GM19463 (cell line): ENCODE results near the gene GTPBP6.
A peak's percentile ranks its signal among the peaks of the same experiment; 100 is the strongest.
"Not testable (repeated sequence)": the region's sequence is repeated elsewhere in the genome, so short reads cannot be mapped to it uniquely, and the experiment has no call there.

Experiments used
- ATAC-seq: cut with Tn5 transposase; IDR thresholded peaks from one replicate; pipeline ENCODE4 v1.9.1; 2021; ENCODE audit warnings: mild to moderate bottlenecking, moderate library complexity; ENCODE audit not compliant: unreplicated experiment

GTPBP6 gene

DNA sequence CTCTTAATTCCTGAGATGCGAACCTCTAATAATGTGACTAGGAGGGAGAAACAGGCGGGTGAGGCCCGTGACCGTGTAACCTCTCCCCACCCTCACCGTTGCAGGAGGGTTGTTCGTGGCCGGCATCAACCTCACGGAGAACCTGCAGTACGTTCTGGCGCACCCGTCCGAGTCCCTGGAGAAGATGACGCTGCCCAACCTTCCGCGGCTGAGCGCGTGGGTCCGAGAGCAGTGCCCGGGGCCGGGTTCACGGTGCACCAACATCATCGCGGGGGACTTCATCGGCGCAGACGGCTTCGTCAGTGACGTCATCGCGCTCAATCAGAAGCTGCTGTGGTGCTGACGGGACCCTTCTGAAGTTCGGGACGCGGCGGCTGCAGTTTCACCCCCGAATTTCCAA, 19.6 kb downstream of the GTPBP6 start:
- ATAC-seq, result no peak

- ATAC-seq, result no peak
Measured at GRCh38 chrX:295136-295535, 23.5 kb downstream of the GTPBP6 start.

DNA sequence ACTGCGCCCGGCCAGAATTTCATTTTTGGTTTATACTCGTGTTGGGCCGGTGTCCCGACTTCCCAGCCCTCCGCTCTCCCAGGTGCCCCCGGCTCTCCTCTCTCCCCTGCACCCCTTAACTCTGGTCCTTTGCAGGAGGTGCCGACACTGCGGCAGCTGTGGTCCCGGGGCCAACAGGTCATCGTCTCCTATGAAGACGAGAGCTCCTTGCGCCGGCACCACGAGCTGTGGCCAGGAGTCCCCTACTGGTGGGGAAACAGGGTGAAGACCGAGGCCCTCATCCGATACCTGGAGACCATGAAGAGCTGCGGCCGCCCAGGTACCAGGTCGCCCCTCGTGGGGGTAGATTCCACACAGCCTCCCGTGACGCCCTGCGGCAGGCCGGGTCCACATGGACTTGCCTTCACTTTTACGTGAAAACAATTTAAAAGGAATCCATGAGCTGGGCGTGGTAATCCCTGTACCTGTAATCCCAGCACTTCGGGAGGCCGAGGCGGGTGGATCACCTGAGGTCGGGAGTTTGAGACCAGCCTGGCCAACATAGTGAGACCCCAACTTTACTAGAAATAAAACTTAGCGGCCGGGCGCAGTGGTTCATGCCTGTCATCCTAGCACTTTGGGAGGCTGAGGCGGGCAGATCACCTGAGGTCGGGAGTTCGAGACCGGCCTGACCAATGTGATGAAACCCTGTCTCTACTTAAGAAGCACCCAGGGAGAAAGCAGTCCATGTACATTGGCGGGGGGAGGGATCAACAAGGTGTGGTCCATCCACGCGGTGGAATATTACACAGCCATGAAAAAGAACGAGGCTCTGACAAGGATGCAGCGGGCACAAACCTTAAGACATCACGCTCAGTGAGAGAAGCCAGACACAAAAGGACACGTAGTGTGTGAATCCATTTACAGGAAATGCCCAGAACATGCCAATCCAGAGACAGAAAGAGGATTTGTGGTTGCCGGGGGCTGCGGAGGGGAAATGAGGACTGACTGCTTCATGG, 25.4 kb downstream of the GTPBP6 start:
- no peak for ATAC-seq

DNA sequence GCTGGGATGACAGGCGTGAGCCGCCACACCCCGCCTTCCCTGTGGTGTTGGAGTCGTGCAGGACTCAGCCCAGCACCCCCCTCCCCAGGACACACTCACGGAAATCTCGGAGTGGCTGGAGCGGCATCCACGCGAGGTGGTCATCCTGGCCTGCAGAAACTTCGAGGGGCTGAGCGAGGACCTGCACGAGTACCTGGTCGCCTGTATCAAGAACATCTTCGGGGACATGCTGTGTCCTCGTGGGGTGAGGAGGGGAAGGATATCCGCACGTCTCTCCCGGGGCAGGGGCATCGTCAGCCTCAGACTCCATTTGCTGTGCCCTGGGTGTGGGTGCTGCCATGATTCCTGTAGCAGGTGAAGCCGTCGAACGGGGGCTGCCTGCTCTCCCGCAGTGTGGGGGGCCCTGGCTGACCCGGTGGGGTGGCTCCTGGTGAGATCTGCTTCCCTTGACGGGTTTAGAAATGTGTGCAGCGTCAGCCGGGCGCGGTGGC, 27.1 kb downstream of the GTPBP6 start:
- ATAC-seq, result no peak

DNA sequence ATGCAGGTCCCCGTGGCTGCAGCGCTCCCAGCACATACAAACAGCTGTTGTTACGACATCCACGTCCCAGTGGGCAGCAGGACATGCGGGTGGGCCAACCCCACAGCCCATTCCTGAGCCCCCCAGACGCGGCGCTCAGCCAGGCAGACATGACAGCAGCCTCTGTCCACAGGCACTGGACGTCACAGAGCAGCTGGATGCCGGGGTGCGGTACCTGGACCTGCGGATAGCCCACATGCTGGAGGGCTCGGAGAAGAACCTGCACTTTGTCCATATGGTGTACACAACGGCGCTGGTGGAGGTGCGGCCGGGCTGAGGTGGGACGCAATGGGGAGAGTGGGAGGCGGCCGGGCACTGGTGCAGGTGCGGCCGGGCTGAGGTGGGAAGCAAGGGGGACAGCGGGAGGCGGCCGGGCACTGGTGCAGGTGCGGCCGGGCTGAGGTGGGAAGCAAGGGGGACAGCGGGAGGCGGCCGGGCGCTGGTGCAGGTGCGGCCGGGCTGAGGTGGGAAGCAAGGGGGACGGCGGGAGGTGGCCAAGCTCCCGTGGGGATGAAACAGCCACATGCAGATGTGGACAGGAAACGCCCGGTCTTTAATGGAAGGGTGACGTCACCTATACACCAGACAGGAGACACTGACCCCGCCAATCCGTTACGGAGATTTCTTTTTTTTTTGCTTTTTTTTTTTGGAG, 28.0 kb downstream of the GTPBP6 start:
- no peak for ATAC-seq

DNA sequence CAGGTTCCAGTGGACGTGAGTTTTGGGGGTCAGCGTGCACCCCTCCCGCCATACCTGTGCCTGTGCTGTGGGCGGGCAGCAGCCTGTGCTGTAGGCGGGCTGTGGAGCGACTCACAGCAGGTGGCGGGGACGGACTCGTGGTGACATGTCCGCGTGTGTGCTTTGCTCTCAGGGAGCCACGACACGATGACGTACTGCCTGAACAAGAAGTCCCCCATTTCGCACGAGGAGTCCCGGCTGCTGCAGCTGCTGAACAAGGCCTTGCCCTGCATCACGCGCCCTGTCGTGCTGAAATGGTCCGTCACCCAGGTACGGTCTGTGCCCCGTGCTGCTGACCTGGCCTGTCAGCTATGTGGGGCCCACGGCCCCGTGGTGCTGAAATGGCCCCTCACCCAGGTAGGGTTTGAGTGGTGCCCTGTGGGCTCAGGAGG, 30.0 kb downstream of the GTPBP6 start:
- ATAC-seq, result no peak

- ATAC-seq, result no peak
Measured at GRCh38 chrX:287670-288069, 30.9 kb downstream of the GTPBP6 start.

DNA sequence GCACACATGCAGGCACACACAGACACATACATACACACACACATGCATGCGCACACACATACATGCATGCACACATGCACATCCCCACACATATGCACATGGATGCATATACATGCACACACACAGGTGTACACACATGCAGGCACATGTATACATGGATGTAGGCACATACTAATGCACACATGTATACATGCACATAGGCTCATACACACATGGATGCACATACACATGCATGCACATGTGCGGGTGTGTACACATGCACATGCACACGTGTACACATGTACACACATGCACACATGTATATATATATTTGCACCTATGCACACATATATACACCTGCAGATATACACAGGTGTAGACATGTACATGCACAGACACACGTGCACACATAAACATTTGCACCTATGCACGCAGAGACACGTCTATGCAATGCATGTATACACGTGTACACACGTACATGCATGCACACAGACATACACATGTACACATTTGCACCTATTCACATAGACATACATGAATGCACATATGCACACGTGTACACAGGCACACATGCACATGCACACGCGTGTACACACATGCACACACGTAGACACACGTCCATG, 33.4 kb downstream of the GTPBP6 start:
- ATAC-seq, result no peak

GRCh38 chrX:283115-283845, 35.3 kb downstream of the GTPBP6 start:
- ATAC-seq, result peak; percentile 97

DNA sequence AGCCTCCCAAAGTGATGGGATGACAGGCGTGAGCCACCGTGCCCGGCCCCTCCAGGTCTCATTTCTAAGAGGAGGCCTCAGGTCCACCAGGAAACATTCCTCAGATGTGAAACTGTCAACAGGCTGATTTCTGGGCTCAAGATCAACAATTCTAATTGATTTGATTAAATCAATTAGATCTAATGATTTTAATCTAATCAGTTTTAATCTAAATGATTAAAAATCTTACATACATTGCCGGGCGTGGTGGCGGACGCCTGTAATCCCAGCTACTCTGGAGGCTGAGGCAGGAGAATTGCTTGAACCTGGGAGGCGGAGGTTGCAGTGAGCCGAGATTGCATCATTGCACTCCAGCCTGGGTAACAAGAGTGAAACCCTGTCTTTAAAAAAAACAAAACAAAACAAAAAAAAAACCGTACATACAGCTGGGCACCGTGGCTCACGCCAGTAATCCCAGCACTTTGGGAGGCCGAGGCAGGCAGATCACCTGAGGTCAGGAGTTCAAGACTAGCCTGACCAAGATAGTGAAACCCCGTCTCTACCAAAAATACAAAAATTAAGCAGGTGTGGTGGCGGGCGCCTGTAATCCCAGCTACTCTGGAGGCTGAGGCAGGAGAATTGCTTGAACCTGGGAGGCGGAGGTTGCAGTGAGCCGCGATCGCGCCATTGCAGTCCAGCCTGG, 36.5 kb downstream of the GTPBP6 start:
- not testable (repeated sequence) for ATAC-seq

- peak; percentile 34 for ATAC-seq
Measured at GRCh38 chrX:281166-281999, 37.2 kb downstream of the GTPBP6 start, which contains the start of gene PLCXD1. TSS of gene PLCXD1 (plus strand) at chrX:281381. CDS start at chrX:284188, 2,807 bp downstream.

DNA sequence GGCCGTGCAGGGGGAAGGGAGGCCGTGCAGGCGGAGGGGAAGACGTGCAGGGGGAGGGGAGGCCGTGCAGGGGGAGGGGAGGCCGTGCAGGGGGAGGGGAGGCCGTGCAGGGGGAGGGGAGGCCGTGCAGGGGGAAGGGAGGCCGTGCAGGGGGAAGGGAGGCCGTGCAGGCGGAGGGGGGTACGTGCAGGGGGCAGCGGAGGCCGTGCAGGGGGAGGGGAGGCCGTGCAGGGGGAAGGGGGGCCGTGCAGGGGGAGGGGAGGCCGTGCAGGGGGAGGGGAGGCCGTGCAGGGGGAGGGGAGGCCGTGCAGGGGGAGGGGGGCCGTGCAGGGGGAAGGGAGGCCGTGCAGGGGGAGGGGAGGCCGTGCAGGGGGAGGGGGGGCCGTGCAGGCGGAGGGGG, 37.9 kb downstream of the GTPBP6 start:
- not testable (repeated sequence) for ATAC-seq

GRCh38 chrX:279757-280604, 38.6 kb downstream of the GTPBP6 start:
- not testable (repeated sequence) for ATAC-seq

DNA sequence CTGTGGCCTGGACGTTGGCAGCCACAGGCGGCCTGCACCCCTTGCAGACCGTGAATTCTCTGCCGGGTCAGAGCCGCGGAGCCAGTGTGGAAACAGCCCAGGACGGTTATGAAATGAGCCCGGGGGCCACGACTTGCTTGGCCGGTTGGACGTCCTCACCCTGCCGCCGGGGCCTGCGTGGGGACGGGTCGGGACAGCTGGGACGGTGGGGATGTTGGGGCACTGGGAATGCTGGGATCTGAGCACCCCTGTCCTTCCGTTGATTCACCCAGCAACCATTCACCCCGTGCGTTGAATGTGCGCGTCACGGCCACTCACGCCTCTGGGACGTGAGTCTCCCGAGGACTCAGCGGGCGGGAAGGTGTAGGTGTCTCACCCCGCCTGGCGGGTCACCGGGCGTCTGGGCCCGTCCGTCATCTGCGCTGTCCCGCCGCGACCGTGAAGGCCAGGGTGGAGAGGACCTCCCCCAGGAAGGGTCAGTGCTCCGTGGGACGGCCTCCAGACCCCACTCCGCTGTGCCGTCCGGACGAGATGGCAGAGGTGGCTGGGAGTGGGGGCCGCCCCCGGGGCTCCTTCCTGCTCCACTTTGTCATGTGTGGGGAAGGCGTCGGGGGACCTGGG, 41.9 kb downstream of the GTPBP6 start:
- peak; percentile 31 for ATAC-seq

DNA sequence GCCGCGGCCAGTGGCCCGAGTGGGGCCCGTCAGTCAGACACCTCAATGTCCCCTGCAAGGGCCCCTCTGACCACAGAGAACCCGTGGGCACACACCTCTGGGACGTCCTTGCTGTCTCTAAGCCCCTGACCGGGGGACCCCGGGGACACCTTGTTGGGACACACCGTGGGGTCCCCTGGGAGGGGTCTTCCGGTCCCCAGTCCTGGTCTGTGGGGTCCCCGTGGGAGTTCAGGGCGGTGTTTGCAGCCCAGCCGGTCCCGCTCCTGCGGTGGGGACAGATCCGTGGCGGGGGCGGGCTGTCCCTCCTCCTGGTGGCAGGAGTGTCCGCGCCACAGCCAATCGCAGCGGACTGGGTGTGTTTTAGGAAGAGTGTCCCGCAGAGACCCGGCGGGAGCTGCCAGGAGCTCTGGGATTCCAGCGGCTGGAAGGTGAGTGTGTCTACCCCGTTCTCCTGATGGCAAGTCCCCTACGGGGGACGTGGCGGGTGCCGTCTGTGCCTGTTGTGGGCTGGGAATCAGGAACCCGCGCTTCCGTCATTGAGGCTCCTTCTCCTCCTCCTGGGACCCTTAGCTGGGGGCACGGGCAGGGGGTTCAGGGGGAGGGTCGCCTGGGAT, 42.5 kb downstream of the GTPBP6 start:
- peak; percentile 80 for ATAC-seq

DNA sequence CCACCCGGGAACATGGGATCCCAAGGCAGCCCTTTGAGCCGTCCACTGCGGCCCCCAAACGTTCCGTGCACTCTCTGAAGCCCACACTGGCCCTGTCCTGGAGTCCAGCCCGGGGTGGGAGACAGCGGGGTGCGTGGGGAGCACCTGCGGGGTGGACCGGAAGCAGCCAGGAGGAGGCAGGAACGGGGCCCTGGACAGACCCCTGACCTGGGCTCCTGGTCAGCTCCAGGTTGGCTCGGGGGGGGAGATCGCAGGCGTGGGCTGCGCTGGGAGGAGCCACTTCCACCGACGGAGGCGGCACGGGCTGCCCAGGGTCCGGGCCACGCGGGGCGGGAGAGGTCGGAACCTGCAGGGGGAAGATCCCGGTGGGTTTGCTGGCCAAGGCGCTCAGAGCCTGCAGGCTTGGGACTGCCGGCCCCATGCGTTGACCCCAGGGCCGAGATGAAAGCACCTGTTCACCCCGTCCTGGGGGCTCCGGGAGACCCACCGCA, 43.1 kb downstream of the GTPBP6 start:
- peak; percentile 7 for ATAC-seq

DNA sequence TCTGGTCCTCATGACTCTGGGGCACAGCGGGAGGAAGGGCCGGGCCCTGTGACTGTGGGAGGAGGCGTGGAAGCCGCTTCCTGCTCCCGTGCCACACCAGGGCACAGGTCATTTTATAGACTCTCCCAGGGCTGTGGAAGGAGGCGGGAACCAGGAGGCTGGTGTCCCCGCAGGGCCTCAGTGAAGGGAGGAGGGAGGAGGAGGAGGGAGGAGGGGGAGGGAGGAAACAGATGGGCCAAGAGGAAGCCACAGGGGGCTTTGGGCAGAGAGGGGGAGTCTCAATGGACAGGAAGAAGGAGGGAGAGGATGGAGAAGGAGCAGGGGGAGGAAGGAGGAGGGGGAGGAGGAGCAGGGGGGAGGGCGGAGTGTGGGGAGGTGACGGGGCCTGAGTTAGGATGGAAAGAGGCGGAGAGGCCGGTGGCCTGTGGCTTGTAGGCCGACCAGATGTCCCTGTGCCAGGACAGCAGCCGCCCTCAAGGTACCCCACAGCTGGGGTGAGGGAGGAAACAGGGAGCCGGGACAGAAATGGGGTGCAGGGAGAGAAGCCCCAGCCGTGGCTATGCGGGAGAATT, 43.6 kb downstream of the GTPBP6 start:
- no peak for ATAC-seq
